ENCODE results near the gene MED13L. TPM values are rescaled to one million over a fixed set of nuclear protein-coding genes. Genes with fewer than 3 reads are reported as not detected.

MED13L gene
- total RNA-seq (ENCODE audit: low replicate concordance), result 120 and 180 TPM in 2 replicates

DNA sequence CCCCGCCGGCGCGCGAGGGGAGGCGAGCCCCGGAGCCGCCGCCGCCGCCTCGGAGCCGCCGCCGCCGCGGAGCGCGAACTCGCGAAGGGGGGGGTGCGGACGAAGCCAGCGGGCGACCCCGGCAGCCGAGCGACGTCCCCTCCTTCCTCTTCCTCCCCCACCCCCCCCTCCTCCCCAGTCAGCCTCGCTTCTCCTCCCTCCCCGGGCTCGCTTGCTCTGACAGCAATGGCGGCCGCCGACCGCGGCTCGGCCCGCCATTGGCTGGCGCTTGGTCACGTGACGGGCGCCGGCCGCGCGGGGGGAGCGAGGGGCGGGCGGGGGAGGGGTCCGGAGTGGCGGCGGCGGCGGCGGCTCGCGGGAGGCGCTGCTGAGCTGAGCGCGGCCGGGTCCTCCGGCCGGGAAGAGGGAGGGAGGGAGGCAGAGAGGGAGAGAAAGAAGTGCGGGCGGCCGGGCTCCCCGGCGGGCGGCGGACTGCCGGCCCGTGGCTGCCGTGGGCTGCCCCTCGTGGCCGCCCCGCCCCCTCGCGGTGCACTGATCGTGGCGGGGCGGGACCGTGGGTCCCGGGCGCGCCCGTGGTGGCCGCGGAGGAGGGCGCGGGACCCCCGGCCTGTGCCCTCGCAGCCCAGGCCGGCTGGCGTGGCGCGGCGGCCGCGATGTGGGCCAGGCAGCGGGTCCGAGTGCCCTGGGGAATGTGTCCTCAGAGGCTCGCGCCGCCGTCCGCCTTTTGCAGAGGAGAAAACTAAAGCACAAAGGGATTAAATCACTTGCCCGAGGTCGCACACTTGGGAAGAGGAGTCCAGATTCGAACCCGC is at the start of gene MED13L:
Gene MED13L, minus strand, starts transcription at position 227 of the 812 bp plus-strand sequence. CDS start 562 bp downstream, outside the sequence.
- DNase-seq (ENCODE audit: low read depth), result peak; percentile 77
- peak within 1 kb of the TSS; percentile 91 for H3K4me3 ChIP-seq (ENCODE audit: low read depth, low read length)
- peak; percentile 35 for TF ChIP-seq CTCF (IDR thresholded peaks at IDR 0.05; ENCODE audit: insufficient read depth, low read length)

- H3K4me3 ChIP-seq (ENCODE audit: low read depth, low read length), result no peak overlapping the region
- DNase-seq (ENCODE audit: low read depth), result no peak
- no peak for TF ChIP-seq CTCF (IDR thresholded peaks at IDR 0.05; ENCODE audit: insufficient read depth, low read length)
Observed at GRCh38 chr12:116325336-116325664, 47.8 kb upstream of the MED13L start.

DNA sequence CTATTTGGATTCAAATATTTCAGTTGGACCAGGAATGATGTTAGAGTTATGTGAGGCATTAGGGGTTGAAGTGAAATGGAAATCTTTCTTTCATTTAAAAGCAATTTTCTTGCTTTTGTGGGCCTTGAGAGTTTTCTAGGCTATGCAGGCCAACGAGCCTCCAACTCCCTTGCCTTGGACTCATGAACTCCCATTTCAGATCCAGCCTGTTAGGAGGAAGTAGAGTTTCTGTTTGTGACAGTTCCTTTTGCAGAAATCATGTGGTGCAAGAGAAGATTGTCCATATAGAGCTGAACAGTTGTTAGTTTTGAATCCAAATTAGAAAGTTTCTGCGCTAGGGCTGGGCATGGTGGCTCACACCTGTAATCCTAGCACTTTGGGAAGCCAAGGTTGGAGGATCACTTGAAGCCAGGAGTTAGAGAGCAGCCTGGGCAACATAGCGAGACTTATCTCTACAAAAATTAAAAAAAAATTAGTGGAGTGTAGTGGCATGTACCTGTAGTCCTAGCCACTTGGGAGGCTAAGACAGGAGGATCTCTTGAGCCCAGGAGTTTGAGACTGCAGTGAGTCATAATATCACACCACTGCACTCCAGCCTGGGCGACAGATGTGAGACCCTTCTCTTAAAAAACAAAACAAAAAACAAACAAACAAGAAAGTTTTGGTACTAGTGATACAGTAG is 47.3 kb upstream of the MED13L start:
- DNase-seq (ENCODE audit: low read depth), result no peak
- H3K4me3 ChIP-seq (ENCODE audit: low read depth, low read length), result no peak overlapping the region
- no peak for TF ChIP-seq CTCF (IDR thresholded peaks at IDR 0.05; ENCODE audit: insufficient read depth, low read length)

- TF ChIP-seq CTCF (IDR thresholded peaks at IDR 0.05; ENCODE audit: insufficient read depth, low read length), result no peak
- DNase-seq (ENCODE audit: low read depth), result no peak
- no peak overlapping the region for H3K4me3 ChIP-seq (ENCODE audit: low read depth, low read length)
Observed at GRCh38 chr12:116323406-116324386, 46.2 kb upstream of the MED13L start.

- no peak overlapping the region for H3K4me3 ChIP-seq (ENCODE audit: low read depth, low read length)
Observed at GRCh38 chr12:116321913-116322312, 44.4 kb upstream of the MED13L start.

More at GRCh38 chr12:116321913-116322312, 44.4 kb upstream of the MED13L start:
- no peak for TF ChIP-seq CTCF (IDR thresholded peaks at IDR 0.05; ENCODE audit: insufficient read depth, low read length)
- no peak for DNase-seq (ENCODE audit: low read depth)

Data from fibroblast of the aortic adventitia (primary cell).